GM21526 (cell line): ENCODE data around the gene KCTD20.

Experiments used
- ATAC-seq: cut with Tn5 transposase; IDR thresholded peaks from one replicate; pipeline ENCODE4 v1.9.1; 2021; ENCODE audit warnings: moderate library complexity; ENCODE audit not compliant: unreplicated experiment, low FRiP score

KCTD20 gene

GRCh38 chr6:36491378-36491965, 48.7 kb downstream of the KCTD20 start:
- no peak for ATAC-seq

GRCh38 chr6:36492092-36492491, 49.3 kb downstream of the KCTD20 start:
- ATAC-seq: no peak

- ATAC-seq: no peak
These were observed 49.8 kb downstream of the KCTD20 start for GRCh38 chr6:36492621-36493020.

- ATAC-seq: no peak
These were observed 50.5 kb downstream of the KCTD20 start for GRCh38 chr6:36493319-36493718.

- no peak for ATAC-seq
These were observed 51.1 kb downstream of the KCTD20 start for GRCh38 chr6:36493859-36494258.

- ATAC-seq: no peak
These were observed 52.3 kb downstream of the KCTD20 start for GRCh38 chr6:36495086-36495485.

- ATAC-seq: no peak
These were observed 57.1 kb downstream of the KCTD20 start for GRCh38 chr6:36499918-36500317.

- ATAC-seq: no peak
These were observed 58.9 kb downstream of the KCTD20 start for GRCh38 chr6:36501686-36502085.

- ATAC-seq: no peak
These were observed 61.4 kb downstream of the KCTD20 start for GRCh38 chr6:36504181-36504580.

- no peak for ATAC-seq
These were observed 62.2 kb downstream of the KCTD20 start for GRCh38 chr6:36504982-36505381.

- ATAC-seq: no peak
These were observed 63.1 kb downstream of the KCTD20 start for GRCh38 chr6:36505744-36506534.

GRCh38 chr6:36506611-36507010, 63.8 kb downstream of the KCTD20 start:
- no peak for ATAC-seq

- no peak for ATAC-seq
These were observed 65.7 kb downstream of the KCTD20 start for GRCh38 chr6:36508532-36508931.

GRCh38 chr6:36510365-36510764, 67.6 kb downstream of the KCTD20 start:
- no peak for ATAC-seq

- ATAC-seq: no peak
These were observed 72.0 kb downstream of the KCTD20 start for GRCh38 chr6:36514554-36515456.

GRCh38 chr6:36515844-36516243, 73.0 kb downstream of the KCTD20 start:
- no peak for ATAC-seq

GRCh38 chr6:36516559-36516958, 73.8 kb downstream of the KCTD20 start:
- no peak for ATAC-seq

- ATAC-seq: no peak
These were observed 74.2 kb downstream of the KCTD20 start for GRCh38 chr6:36516988-36517387.

- ATAC-seq: no peak
These were observed 74.6 kb downstream of the KCTD20 start for GRCh38 chr6:36517408-36517807.

- no peak for ATAC-seq
These were observed 76.6 kb downstream of the KCTD20 start for GRCh38 chr6:36519352-36519751.

- no peak for ATAC-seq
These were observed 80.7 kb downstream of the KCTD20 start for GRCh38 chr6:36523451-36523850.
